ENCODE results near the gene PEX16.

PEX16 gene

DNA sequence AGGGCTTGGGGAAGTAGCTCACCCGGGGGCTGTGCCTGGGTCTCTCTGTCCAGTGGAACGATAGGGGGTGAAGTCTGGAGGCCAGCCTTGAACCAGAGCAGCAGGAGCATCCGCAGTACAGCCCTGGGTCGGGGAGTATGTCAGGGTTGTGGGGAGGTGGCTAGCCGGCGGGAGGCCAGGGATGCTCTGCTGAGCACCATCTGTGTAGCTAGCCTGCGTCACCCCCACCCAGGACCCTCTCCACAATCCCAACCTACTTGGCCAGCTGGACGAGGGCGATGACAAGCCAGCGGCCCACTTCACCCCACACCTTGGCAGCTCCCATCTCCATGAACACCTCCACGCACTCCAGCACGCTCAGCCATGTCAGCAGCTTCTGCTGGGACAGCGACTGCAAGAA, 2.2 kb downstream of the PEX16 start:
- H3K4me3 ChIP-seq (replicated peaks; ENCODE audit: insufficient read depth, low read length): no peak overlapping the region
- no peak for DNase-seq (ENCODE audit: low read depth in 1 of 2, low spot score in 1 of 2)
- H3K27me3 ChIP-seq (ENCODE audit: insufficient read depth, poor library complexity, severe bottlenecking): no peaks in the 10 kb centered on the region
- TF ChIP-seq, protein P1, sequence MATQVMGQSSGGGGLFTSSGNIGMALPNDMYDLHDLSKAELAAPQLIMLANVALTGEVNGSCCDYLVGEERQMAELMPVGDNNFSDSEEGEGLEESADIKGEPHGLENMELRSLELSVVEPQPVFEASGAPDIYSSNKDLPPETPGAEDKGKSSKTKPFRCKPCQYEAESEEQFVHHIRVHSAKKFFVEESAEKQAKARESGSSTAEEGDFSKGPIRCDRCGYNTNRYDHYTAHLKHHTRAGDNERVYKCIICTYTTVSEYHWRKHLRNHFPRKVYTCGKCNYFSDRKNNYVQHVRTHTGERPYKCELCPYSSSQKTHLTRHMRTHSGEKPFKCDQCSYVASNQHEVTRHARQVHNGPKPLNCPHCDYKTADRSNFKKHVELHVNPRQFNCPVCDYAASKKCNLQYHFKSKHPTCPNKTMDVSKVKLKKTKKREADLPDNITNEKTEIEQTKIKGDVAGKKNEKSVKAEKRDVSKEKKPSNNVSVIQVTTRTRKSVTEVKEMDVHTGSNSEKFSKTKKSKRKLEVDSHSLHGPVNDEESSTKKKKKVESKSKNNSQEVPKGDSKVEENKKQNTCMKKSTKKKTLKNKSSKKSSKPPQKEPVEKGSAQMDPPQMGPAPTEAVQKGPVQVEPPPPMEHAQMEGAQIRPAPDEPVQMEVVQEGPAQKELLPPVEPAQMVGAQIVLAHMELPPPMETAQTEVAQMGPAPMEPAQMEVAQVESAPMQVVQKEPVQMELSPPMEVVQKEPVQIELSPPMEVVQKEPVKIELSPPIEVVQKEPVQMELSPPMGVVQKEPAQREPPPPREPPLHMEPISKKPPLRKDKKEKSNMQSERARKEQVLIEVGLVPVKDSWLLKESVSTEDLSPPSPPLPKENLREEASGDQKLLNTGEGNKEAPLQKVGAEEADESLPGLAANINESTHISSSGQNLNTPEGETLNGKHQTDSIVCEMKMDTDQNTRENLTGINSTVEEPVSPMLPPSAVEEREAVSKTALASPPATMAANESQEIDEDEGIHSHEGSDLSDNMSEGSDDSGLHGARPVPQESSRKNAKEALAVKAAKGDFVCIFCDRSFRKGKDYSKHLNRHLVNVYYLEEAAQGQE (IDR thresholded peaks at IDR 0.05; ENCODE audit: insufficient replicate concordance, low read depth): no peak
- TF ChIP-seq POLR2AphosphoS5 (IDR thresholded peaks at IDR 0.05; ENCODE audit: low read depth) (no peak; the same call in 1 of the 2 replicates), GABPA (IDR thresholded peaks at IDR 0.05; ENCODE audit: low read depth) (no peak), SPI1 (IDR thresholded peaks at IDR 0.05; ENCODE audit: borderline replicate concordance, low read depth) (no peak)
- TF ChIP-seq, protein P2, sequence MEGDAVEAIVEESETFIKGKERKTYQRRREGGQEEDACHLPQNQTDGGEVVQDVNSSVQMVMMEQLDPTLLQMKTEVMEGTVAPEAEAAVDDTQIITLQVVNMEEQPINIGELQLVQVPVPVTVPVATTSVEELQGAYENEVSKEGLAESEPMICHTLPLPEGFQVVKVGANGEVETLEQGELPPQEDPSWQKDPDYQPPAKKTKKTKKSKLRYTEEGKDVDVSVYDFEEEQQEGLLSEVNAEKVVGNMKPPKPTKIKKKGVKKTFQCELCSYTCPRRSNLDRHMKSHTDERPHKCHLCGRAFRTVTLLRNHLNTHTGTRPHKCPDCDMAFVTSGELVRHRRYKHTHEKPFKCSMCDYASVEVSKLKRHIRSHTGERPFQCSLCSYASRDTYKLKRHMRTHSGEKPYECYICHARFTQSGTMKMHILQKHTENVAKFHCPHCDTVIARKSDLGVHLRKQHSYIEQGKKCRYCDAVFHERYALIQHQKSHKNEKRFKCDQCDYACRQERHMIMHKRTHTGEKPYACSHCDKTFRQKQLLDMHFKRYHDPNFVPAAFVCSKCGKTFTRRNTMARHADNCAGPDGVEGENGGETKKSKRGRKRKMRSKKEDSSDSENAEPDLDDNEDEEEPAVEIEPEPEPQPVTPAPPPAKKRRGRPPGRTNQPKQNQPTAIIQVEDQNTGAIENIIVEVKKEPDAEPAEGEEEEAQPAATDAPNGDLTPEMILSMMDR (IDR thresholded peaks at IDR 0.05; ENCODE audit: insufficient read depth, low read length): no peak
- no peak overlapping the region for H3K27ac ChIP-seq (replicated peaks)

DNA sequence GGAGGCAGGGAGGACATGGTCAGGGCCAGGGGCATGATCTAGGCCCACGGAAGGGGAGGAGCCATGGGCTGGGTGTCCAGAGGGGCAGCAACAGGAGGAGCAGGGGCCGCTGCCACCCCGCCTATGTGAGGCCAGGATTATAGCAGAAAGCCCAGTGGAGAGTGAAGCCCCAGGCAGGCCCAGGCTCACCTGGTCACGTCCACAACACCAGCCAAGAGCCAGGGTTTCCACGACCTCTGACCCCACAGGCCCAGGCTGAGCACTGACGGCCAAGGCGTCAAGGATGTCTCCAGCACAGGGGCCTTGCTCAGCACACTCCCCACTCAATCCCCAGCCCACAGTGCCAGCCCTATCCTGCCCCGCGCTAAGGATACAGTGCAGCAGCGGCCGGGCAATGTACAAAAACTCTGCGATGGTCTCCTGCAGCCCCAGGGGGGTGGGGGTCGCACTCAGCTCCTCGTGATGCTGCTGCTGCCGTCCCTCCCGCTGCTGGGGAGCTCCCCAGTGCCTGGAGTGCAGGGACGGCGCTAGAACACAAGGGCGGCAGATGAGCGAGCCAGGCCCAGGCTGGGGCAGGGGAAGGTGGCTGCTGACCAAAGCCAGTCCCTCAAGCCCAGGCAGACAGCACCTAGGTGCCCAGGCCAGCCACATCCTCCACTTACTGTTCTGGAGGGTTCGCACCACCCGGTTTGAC, 3.6 kb downstream of the PEX16 start:
- no peak for DNase-seq (ENCODE audit: low read depth in 1 of 2, low spot score in 1 of 2)

DNA sequence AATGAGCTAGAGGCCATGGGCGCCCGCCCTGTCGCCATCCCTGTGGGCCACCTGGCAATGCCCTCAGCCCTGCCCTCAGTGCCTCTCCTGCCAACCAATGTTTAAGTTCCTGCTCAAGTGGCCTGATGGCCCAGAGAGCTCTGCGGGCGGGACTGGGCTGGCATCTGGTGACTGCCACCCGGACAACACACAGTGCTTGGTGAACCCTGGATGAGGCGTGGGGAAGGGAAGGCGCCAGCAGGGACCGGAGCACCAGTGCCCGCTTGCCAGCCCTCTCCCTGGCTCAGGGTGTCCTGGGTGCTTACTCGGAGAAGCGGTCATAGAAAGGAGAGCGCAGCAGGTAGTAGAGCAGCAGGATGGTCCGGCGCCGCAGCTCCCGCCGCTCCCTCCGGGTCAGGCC, 4.2 kb downstream of the PEX16 start:
- Histone ChIP-seq H3K4me3 (replicated peaks; ENCODE audit: insufficient read depth, low read length) (no peak overlapping the region), H3K27ac (replicated peaks) (no peak overlapping the region), H3K27me3 (ENCODE audit: insufficient read depth, poor library complexity, severe bottlenecking) (no peaks in the 10 kb centered on the region)
- TF ChIP-seq GABPA (IDR thresholded peaks at IDR 0.05; ENCODE audit: low read depth): no peak
- no peak for TF ChIP-seq POLR2AphosphoS5 (IDR thresholded peaks at IDR 0.05; ENCODE audit: low read depth)
- no peak for TF ChIP-seq SPI1 (IDR thresholded peaks at IDR 0.05; ENCODE audit: borderline replicate concordance, low read depth)
- TF ChIP-seq, protein P1 (IDR thresholded peaks at IDR 0.05; ENCODE audit: insufficient replicate concordance, low read depth): no peak
- TF ChIP-seq, protein P2 (IDR thresholded peaks at IDR 0.05; ENCODE audit: insufficient read depth, low read length): no peak
- no peak for DNase-seq (ENCODE audit: low read depth in 1 of 2, low spot score in 1 of 2)

More for the DNA sequence above, 3.6 kb downstream of the PEX16 start:
- Histone ChIP-seq H3K27ac (replicated peaks) (no peak overlapping the region), H3K4me3 (replicated peaks; ENCODE audit: insufficient read depth, low read length) (no peak overlapping the region), H3K27me3 (ENCODE audit: insufficient read depth, poor library complexity, severe bottlenecking) (no peaks in the 10 kb centered on the region)
- TF ChIP-seq, protein P1 (IDR thresholded peaks at IDR 0.05; ENCODE audit: insufficient replicate concordance, low read depth): no peak
- TF ChIP-seq SPI1 (IDR thresholded peaks at IDR 0.05; ENCODE audit: borderline replicate concordance, low read depth): no peak
- no peak for TF ChIP-seq POLR2AphosphoS5 (IDR thresholded peaks at IDR 0.05; ENCODE audit: low read depth)
- TF ChIP-seq, protein P2 (IDR thresholded peaks at IDR 0.05; ENCODE audit: insufficient read depth, low read length): no peak
- TF ChIP-seq GABPA (IDR thresholded peaks at IDR 0.05; ENCODE audit: low read depth): no peak

Measured in HL-60 (cell line).